Activated gamma-delta T cell treated with anti-CD3 and anti-CD28 coated beads, Interleukin-2, amount 50 U/mL, for 16 hours (primary cell): ENCODE data around the gene CLCF1.

ENCODE experiments used
- DNase-seq: peaks from one replicate; pipeline ENCODE4 v3.0.0-alpha.2; 2020; ENCODE audit warnings: low read depth

Gene CLCF1

GRCh38 chr11:67374571-67375281 is 1.3 kb upstream of the CLCF1 start:
- DNase-seq, result no peak

GRCh38 chr11:67373648-67374570 is 511 bp upstream of the CLCF1 start:
- peak; percentile 82 for DNase-seq

GRCh38 chr11:67372321-67372992 is 941 bp downstream of the CLCF1 start:
- DNase-seq, result no peak

- no peak for DNase-seq
Observed at GRCh38 chr11:67371911-67372320, 1.5 kb downstream of the CLCF1 start.

- no peak for DNase-seq
Observed at GRCh38 chr11:67371189-67371910, 2.0 kb downstream of the CLCF1 start.

GRCh38 chr11:67370351-67371076 is 2.9 kb downstream of the CLCF1 start:
- no peak for DNase-seq

GRCh38 chr11:67369801-67370284 is 3.6 kb downstream of the CLCF1 start:
- DNase-seq, result no peak

- DNase-seq, result no peak
Observed at GRCh38 chr11:67369275-67369674, 4.1 kb downstream of the CLCF1 start.

GRCh38 chr11:67368621-67369020 is 4.8 kb downstream of the CLCF1 start:
- no peak for DNase-seq

- DNase-seq, result no peak
Observed at GRCh38 chr11:67367761-67368227, 5.6 kb downstream of the CLCF1 start.

- DNase-seq, result no peak
Observed at GRCh38 chr11:67366961-67367760, 6.2 kb downstream of the CLCF1 start.

- DNase-seq, result no peak
Observed at GRCh38 chr11:67366546-67366945, 6.9 kb downstream of the CLCF1 start.

GRCh38 chr11:67365736-67366444 is 7.5 kb downstream of the CLCF1 start:
- no peak for DNase-seq

- DNase-seq, result no peak
Observed at GRCh38 chr11:67364783-67365722, 8.3 kb downstream of the CLCF1 start.

GRCh38 chr11:67364169-67364568 is 9.2 kb downstream of the CLCF1 start:
- DNase-seq, result no peak

GRCh38 chr11:67357831-67358670 is 15.3 kb downstream of the CLCF1 start:
- no peak for DNase-seq

GRCh38 chr11:67356864-67357561 is 16.4 kb downstream of the CLCF1 start:
- peak; percentile 51 for DNase-seq
